ENCODE results near the gene HAUS8.

HAUS8 gene

DNA sequence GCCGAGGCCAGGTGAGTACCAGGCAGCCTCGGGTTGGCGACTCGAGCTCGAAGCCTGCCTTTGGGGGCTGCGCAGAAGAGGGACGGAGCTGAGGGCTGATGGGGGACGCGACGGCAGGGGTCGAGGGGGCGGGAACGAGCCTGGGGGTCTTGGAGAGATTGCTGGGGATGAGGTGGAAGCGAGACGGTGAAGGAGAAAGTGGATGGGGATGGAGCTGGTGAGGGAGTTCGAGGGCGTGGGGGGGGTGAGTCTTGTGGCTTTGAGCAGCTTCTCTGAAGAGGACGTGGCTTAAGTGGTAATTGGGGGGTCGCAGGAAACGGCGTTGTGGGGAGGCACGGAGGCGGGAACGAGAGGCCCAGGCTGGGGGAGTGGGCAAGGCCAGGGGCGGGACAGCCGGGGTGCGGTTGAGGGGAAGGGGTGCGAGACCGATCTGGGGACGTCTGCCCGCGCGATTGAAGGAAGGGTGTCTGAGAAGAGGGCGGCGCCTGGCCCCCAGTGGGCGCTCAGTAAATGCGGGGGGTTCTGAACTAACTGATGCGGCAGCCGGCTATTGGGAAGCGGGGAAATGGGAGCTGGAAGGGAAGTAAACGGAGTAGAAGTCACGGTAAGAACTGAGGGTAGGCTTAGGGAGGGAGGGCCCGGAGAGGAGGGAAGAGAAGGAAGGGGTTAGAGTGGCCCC lies 751 bp upstream of the HAUS8 start:
- no peak for DNase-seq (ENCODE audit: low spot score)

DNA sequence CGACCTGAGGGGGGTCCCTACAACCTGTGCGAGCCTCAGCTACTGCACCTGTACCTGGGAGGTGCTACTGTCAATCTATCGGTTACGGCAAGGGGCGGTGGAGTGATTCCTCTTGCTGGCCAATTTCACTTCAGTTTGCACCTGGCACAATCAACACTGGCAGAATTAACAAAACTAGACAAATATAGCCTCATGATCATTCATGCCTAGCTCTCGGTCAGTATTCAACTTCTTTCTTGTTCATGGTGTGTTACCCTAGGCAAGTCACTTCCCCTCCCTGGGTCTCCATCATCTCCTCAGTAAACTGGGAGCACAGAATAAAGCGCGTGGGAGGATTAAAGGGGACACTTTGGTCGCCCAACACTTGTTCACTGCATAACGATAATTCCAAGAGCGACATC lies 618 bp downstream of the HAUS8 start:
- DNase-seq (ENCODE audit: low spot score): no peak

DNA sequence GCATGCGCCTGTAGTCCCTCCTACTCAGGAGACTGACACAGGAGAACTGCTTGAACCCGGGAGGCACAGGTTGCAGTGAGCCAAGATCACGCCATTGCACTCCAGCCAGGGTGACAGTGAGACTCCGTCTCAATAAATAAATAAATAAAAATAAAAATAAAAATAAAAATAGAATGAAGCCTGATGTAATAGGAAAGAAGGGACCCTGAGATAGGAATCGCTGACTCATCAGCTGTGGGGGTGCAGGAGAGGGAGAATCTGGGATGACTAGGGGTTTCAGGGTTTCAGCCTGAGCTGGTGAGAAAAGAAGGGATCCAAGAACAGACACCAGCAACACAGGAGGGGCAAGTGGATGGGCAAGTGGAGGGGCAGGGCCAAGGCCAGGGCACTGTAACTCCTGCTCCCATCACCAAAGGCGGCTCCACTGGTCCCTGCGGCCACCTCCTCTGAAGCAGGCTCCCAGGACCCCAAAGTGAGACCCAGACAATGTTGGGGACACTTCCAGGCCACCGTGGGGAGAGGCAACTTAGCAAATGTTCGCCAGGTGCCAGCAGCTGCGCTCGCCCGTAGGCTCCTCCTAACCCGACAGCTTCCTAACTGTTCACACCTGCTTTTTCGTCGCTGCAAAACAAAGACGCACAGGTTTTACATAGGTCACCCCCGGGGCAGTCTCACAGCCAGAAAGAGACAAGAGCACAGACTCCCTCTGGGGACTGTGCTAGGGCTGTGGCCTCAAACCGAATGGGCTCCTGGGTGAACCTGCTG lies 1.2 kb downstream of the HAUS8 start:
- DNase-seq (ENCODE audit: low spot score): peak; percentile 44

DNA sequence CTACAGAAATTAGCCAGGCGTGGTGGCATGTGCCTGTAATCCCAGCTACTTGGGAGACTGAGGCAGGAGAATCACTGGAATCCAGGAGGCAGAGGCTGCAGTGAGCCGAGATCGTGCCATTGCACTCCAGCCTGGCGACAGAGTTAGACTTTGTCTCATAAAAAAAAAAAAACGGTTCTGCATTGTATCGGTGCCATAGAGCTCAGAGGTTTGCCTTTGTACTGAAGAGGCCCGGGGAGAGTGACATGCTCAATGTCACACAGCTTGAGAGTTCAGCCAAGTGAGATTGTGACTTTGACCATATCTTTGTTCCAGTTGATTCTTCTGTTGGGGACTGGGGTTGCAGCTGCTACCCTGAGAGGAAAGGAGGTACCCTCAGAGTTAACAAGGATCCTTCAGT lies 4.3 kb downstream of the HAUS8 start:
- DNase-seq (ENCODE audit: low spot score): no peak

DNA sequence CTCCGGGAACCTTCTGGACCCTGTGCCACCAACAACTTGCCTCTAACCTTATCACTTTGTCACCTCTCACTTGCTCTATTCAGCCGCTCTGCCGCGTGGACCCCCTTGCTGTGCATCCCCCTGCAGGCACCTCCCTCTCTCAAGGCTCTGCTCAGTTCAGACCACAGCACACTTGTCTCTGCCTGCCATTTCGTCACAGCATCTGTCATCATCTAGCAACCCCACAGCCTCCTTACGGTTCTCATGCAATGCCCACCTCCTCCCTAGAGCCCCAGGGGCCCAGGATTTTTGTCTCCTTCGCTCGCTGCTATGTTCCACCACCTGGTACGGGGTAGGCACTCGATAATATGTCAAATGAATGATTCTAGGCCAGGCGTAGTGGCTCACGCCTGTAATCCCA lies 4.8 kb downstream of the HAUS8 start:
- no peak for DNase-seq (ENCODE audit: low spot score)

DNA sequence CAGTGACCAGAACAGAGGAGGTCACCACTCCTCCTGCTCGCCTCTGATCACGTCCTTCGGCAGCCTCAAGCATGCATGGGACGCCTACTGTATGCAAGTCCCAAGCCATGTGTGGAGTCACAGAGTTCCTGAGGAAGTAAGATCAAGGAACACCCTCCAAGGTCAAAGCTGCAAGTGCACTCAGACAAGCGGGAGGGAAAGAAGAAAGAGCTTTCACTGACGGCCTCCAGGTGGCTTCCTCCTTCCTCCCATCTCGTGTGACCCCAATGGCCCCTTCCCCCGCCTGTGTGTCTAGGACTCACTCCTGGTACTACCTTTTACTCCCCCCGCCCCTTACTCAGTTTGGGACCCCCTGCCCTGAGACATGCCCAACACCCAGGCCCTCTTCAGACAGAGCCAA lies 6.1 kb downstream of the HAUS8 start:
- DNase-seq (ENCODE audit: low spot score): no peak

DNA sequence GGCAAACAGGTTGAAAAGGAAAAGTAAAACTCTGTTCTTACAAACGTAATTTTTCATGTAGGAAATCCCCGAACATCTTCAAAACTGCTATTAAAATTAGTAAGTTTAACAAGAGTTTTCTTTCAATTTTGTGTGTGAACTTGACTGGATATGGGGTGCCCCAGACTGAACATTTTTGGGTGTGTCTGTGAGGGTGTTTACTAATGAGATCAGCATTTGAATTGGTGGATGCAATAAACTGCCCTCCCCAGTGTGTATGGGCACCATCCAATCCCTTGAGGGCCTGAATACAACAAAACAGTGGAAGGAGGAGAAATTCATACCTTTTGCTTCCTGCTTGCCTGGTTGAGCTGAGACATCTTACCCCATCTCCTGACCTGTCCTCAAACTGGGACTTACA lies 11.8 kb downstream of the HAUS8 start:
- peak; percentile 43 for DNase-seq (ENCODE audit: low spot score)

DNA sequence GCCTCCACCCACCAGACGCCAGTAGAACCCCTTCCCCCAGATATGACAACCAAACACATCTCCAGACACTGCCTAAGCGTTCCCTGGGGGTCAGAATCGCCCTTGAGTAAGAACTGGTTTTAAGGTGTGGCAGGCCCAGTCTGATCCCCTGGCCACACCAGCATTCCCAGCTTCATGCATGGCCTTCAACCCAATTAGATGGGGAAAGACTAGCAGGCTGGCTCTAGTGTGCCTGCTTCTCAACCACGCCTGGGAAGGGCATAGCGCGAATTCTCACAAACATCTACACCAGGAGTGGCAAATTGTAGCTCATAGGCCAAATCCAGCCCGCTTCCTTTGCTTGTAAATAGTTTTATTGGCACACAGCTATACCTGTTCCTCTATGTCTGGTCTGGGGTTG lies 13.6 kb downstream of the HAUS8 start:
- DNase-seq (ENCODE audit: low spot score): no peak

DNA sequence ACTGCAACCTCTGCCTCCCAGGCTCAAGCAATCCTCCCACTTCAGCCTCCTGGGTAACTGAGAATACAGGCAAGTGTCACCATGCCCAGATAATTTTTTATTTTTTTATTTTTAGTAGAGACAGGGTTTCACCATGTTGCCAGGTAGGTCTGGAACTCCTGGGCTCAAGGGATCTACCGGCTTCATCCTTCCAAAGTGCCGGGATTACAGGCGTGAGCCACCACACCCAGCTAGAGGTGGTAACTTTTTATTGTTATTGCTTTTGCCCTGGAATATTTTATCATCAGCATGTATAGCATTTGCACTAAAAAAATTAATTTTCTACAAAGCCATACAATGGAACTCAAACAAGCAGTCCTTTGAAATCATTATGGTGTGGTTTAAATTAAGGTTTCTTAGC lies 14.0 kb downstream of the HAUS8 start:
- no peak for DNase-seq (ENCODE audit: low spot score)

DNA sequence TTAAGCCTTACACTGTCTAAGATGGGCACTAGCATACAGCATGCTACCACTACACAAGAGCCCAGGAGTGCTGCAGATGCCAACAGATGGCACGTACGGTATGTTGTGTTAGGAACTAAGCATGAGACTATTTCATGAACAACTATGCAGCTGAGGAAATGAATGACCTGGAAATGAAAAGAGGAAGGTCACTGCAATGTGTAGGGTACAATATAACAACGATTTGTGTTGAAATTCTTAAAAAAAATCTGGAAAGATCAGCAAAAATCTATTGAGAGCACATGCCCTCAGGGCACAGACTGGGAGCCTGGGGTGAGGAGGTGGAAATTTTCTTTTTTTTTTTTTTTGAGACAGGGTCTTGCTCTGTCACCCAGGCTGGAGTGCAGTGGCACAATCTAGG lies 14.4 kb downstream of the HAUS8 start:
- no peak for DNase-seq (ENCODE audit: low spot score)

DNA sequence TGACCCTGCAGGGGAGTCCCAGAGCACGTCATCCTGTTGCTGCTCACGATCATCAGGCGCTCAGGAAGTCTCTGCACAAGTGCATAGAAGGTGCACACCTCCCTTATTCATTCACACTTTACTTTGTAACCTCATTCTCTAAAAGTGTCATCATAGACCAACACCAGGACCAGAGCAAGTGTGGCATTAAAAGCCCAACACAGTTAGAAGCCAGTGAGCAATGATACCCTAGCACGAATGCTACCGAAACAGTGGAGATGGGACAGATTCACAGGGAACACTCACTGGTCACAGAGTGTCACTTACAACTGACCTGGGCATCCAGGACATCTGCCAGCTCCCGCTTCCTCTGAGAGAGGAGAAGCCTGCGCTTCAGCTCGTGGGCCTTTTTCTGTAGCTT lies 17.0 kb downstream of the HAUS8 start:
- DNase-seq (ENCODE audit: low spot score): no peak

DNA sequence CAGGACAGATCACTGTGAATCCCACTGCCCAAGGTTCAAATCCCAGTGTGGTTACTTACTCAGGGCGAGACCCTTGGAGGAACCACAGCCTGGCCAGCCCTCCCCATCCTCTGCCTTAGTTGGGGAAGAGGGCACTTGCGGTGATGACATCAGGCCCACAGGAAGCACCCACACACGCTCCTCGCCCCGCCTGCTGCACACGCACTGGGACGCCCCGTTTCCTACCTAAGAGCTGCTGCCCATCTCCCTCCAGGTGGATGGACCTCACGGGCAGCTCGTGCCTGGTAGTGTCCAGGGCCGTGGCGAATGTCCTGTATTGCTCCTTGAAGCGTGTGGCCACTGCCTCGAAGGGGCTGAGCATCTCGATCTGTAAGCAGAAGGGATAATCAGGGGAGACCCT lies 19.6 kb downstream of the HAUS8 start:
- DNase-seq (ENCODE audit: low spot score): no peak

DNA sequence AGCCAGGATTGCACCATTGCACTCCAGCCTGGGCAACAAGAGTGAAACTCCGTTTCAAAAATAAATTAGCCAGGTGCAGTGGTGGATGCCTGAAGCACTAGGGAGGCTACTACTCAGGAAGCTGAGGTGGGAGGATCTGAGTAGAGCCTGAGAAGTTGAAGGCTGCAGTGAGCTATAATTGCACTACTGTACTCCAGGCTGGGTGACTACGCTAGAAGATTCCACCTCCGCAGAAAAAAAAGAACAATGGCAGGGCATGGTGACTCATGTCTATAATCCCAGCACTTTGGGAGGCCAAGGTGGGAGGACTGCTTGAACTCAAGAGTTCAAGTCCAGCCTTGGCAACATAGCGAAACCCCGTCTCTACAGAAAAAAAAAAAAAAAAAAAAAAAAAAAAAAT lies 20.5 kb downstream of the HAUS8 start:
- no peak for DNase-seq (ENCODE audit: low spot score)

DNA sequence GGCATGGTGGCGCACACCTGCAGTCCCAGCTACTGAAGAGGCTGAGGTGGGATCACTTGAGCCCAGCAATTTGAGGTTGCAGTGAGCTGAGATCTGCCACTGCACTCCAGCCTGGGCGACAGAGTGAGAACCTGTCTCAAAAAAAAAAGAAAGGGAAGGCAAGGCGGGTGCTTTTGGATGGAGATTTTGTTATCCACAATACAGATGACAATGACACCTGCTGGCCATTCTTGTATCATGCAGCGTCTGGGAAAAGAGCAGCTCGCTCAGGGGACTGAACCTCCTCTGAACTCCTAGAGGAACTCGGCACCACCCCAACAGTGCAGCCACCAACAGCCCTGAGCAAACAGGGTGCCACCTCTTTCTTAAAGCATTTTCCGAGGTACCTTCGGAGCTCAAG lies 22.8 kb downstream of the HAUS8 start:
- no peak for DNase-seq (ENCODE audit: low spot score)

DNA sequence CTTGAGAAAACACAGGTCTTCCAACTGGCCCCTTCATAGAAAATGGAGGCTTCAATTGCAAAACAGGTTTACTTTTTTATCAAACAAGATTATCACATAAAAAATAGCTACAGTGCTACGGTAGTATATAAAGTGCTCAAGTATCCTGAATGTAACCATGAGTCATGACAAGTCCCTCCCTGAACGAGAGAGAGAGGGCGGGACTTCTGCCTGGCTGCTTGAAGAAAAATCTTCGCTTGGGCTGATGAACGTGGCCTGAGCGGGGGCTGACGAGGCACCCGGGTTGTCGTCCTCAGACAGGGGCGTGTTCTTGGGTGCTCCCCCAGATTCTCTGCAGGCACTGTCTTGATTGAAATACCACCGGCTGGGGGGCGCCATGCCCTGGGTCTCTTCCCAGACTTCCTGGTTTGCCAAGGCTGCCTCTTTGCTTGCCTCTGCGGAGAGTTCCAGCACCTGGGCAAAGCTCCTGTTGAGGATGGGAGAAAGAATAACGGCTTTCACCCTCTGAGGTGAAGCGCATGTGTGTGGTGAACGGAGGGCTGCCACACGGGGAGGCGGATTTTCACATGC lies 25.5 kb downstream of the HAUS8 start:
- no peak for DNase-seq (ENCODE audit: low spot score)

DNA sequence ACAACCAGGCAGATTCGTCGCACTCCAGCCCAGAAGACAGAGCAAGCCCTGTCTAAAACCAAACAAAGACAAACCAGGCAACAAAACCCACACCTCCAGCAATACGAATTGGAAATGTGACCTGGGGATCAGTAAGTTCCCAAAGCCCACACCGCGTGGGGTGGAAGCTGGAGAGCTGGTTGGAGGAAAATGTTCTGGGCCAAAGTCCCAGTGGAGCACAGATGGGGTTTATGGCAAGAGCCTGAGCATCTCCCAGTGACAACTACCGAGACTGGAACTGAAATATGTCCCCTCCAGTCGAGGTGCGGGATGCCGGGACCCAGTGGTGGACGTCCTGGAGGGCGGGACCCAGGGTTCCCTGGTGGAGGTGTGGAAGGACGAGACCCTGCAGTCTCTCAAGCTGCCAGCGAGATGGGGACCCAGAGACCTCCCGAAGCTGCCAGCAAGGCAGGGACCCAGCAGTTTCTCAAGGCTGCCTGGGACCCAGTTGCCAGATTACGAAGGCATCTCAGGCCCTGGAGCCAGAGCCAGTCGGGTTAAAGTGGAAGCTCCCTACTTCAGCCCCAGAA lies 26.3 kb downstream of the HAUS8 start:
- no peak for DNase-seq (ENCODE audit: low spot score)

DNA sequence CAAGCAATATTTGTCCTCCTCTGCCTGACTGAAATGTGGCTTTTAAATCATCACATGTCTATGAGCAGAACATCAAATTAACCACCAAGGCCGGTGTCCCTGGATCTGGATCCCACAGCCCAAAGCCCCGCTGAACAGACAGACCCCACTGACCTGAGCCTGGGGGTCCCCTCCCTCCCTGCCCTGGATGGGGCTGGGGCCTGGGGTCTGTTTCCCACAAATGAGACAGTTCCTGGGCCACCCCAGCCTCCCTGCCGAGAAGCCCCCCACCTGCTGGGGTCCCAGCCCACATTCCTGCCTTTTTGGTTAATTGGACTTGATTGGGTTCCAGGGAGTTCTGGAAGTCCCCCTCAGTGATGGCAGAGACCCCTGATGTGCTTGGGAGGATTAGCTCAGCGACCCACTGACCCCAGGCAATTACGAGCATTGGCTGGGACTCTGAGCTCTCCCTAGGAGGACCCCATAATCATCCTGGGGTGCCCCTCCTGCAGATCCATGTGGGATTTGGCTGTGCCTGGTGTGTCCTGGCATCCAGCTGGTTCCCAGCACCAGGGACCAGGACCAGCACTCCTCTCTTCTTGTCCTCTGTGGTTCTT lies 29.2 kb downstream of the HAUS8 start:
- DNase-seq (ENCODE audit: low spot score): no peak

DNA sequence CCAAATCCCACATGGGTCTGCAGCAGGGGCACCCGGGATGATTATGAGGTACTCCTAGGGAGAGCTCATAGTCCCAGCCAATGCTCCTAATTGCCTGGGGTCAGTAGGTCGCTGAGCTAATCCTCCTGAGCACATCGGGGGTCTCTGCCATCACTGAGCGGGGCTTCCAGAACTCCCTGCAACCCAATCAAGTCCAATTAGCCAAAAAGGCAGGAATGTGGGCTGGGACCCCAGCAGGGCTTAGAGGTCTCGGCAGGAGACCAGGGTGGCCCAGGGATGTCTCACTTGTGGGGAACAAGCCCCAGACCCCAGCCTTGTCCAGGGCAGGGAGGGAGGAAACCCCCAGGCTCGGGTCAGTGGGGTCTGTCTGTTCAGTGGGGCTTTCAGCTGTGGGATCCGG lies 31.5 kb downstream of the HAUS8 start:
- no peak for DNase-seq (ENCODE audit: low spot score)

DNA sequence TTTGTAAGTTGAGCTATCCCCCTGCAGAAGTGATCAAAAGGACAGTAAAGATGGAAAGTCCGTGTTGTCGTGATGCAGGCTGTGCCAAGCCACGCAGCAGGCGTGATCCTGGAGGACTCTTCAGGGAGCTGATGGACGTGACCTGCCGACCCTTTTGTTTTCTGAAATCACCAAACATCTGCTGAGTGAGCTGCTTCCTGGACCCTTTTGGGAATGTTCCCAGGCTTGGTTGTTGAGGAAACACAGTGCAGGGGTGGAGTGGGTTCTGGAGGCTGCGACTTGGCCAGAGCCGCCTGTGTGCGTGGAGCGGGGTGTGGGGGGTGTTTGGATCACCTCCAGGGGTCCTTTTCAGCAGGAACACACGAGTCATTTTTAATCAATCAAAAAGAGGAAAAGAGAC lies 33.3 kb downstream of the HAUS8 start:
- DNase-seq (ENCODE audit: low spot score): no peak

DNA sequence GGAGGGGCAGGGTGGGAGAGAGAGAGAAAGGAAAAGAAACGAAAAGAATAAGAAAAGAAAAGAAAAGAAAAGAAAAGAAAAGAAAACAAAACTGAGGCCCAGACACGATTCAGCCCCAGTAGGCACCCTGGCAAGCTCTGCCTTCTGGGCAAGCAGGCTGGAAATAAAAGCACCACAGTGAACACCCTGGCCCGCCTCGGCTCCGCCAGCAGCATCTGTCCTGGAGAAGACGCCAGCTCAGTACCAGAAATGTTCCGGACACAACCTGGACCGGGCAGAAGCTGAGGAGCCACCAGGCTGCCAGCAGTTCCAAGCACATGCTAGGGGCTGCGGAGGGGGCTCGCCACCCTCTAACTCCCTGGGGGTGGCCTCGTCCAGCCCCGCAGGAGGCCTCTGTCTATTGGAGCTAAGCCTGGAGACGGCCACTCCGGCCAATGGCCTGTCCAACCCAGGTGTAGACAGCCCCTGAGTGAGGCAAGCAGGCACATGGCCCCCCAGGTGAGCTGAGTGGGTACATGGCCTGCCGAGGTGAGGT lies 37.2 kb downstream of the HAUS8 start:
- DNase-seq (ENCODE audit: low spot score): no peak

DNA sequence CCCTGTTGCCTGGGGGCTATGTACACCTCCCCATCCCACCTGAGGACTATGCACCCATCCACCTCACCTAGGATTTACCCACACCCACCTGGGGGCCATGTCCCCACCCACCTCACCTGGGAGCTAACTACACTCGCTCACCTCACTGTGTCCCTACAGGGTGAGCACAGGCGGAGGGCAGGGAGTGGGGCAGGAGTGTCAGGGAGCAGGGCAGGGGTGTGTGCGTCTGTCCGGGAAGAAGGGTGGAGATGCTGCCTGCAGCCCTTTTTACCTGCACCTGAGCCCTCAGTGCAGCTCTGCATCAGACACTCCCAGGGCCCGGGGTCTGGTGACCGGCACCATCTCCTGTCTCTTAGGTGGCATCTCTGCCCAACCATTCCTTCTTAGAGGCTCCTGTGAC lies 38.1 kb downstream of the HAUS8 start:
- DNase-seq (ENCODE audit: low spot score): no peak

DNA sequence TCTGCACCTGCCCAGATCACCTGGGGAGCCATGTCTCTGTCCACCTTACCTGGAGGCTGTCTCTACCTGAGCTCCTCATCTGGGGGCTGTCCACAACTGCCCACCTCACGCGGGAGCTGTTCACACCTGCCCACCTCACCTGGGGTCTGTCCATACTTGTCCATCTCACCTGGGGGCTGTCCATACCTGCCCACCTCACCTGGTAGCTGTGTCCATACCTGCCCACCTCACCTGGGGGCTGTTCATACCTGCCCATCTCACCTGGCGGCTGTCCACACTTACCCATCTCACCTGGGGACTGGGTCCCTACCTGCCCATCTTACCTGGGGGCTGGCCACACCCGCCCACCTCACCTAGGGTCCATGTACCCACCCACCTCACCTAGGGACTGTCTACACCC lies 38.6 kb downstream of the HAUS8 start:
- DNase-seq (ENCODE audit: low spot score): no peak
